GM10266 (cell line): Measurements from ENCODE around the gene PARD3B.

Experiments used
- DNase-seq: peaks from one replicate; pipeline ENCODE4 v3.0.0; 2012; ENCODE audit errors: extremely low spot score
- CTCF ChIP-seq: IDR thresholded peaks from 2 replicates; pipeline ENCODE4 v1.5.1; 2012; ENCODE audit warnings: mild to moderate bottlenecking, low read depth; ENCODE audit not compliant: control insufficient read depth, insufficient read depth; ENCODE audit errors: missing control alignments

Gene PARD3B

DNA sequence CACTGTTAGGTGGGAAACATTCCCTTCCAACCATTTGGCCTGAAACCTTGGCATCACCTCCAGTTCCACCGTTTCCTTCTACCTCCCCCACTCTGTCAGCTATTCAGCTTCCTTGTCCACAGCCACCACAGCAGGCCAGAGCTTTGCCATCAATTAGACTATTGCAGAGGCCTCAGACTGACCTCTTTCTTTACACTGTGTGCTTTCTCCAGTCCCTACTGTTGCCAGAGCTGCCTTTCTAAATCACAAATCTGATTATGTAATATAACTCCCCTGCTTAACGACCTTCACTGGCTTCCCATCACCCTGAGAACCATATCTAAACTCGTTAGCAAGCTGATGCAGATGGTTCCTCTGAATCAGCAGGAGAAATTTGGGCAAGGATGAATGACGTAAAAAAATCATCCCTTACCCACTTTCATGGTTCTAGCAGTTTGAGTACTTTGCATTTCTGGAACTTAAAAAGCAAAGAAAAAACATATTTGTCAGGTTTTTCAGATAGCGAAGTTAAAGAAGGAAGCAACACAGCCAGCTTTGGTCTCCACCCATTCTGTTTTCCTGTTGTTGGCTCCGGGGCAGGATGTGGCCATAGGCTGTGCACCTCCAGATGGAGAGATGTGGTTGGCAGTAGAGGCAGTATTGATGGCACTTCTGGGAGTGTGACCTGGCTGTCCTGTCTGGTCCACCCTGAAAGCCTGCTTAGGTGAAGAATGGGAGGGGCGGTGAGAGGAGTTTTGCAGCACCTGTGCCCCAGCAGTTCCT, 422.1 kb downstream of the PARD3B start:
- TF ChIP-seq CTCF = no peak
- no peak for DNase-seq

DNA sequence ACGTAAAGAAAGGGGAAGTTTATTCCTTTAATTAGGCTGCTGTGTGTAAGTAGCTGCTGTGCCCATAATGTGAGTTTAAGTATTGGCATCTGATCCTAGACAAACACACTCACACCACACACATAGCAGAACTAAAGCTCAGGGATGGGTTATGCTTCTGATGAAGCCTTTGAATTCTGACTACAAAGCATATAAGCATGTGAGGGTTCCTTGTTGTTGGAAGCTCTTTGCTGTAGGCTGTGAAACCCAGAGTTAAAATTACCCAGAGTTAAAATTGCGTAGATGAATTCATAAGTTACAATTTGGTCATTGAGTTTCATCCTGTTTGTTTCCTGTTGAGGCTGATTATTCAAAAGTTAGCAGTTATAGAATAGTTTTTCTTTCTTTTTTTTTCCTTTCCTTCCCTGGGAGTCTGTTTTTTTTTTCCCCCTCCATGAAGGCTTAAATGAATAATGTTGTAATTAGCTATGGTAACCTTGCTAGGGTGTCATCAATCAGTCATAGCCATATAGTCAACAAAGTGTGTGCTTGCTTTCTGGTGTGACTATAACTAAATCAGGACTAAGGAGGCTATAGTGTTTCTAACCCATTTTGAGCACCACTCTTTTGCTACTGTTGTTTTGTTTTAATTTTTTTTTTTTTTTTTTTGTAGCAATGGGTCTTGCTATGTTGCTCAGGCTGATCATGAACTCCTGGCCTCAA, 426.1 kb downstream of the PARD3B start:
- DNase-seq = no peak
- no peak for TF ChIP-seq CTCF

- no peak for DNase-seq
- no peak for TF ChIP-seq CTCF
These were observed 426.9 kb downstream of the PARD3B start for GRCh38 chr2:204972161-204972560.

DNA sequence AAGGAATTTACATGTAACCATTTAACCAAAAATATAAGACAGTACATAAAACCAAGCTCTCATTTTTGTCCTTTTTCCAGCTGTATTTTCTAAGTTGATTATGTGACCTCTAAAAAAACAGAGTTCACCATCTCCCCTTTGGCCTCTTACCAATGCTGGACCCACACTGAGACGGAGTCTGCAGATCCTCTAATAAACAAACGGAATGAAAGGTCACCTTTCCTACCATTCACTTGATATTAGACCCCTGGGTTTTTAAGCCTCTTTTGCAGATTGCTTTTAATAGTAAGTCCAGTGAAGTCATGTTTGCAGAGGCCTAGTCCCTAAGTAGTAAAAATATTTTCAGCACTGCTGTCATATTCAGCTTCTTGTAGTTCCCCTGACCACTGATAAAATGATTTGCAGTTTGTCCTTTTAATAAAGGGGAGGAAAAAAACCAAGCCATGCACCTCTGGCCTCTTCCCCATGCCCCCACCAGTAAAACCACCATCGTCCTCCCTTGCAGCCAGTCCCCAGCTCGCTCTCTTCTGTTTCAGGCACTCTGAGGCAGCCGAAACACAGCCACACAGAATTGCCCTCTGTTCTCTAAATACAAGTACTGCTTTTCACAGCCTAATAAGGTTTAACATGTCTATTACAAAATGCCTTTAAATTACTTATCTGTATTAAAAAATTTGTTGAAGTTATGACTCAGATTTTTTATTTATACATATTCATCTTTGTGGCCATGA, 427.5 kb downstream of the PARD3B start:
- no peak for TF ChIP-seq CTCF
- no peak for DNase-seq

DNA sequence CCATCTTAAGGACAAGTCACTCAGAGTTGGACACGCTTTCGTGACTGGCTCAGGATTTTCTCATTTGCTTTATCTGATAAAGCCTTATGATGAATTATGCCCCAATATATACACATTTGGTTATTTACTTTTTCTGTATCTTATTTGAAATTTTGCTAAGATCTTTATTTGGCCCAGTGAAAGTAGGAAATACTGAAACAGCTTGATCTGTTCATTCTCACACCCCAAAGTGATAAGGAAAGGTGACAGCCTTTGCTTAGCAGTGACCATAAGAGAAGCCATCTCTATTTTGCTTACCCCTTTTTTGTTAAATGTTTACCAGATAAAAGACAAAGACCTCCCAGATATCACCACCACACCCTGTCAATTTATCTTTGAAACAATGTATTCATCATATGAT, 428.3 kb downstream of the PARD3B start:
- no peak for TF ChIP-seq CTCF
- no peak for DNase-seq

GRCh38 chr2:204974487-204974886, 429.2 kb downstream of the PARD3B start:
- TF ChIP-seq CTCF = no peak
- no peak for DNase-seq
